ENCODE measurements around the gene UGT2B17. TPM values are rescaled to one million over a fixed set of nuclear protein-coding genes. Genes with fewer than 3 reads are reported as not detected.
"Not testable (repeated sequence)": the region's sequence is repeated elsewhere in the genome, so short reads cannot be mapped to it uniquely, and the experiment has no call there.

The UGT2B17 gene
- total and polyA plus RNA-seq, 4 experiments from 2014 or later, result not detected

GRCh38 chr4:68542742-68543141 lies 33.4 kb downstream of the UGT2B17 start:
- peaks cover 0 to 12% (median 2%) of the 10 kb centered on the region in 8 donors for H3K9me3 Mint-ChIP-seq
- intact Hi-C loops (cut with micrococcal nuclease); H3K36me3 Mint-ChIP-seq; H3K4me1 Mint-ChIP-seq; H3K36me3 ChIP-seq (ENCODE audit: insufficient read depth, low read length); CTCF ChIA-PET (ENCODE audit: partially characterized antibody); H3K27ac Mint-ChIP-seq; DNase-seq; H3K27me3 ChIP-seq (ENCODE audit: insufficient read depth, low read length); H3K9me3 ChIP-seq (ENCODE audit: control insufficient read depth in 1 of 2, low read length in 2 of 2); POLR2A ChIA-PET (ENCODE audit: partially characterized antibody); H3K4me3 ChIP-seq (ENCODE audit: low read length in 2 of 2); H3K4me1 ChIP-seq (ENCODE audit: insufficient read depth, low read length); H3K27ac ChIP-seq (ENCODE audit: low read depth, low read length); H3K4me3 Mint-ChIP-seq: not testable (repeated sequence)
- H3K27me3 Mint-ChIP-seq, result peaks cover 8 to 14% of the 10 kb centered on the region in 2 donors

GRCh38 chr4:68536375-68536774 lies 39.7 kb downstream of the UGT2B17 start:
- H3K27me3 Mint-ChIP-seq, result peaks cover 2 to 5% of the 10 kb centered on the region in 2 donors
- Histone ChIP-seq H3K4me1 (ENCODE audit: insufficient read depth, low read length) (no peaks in the 10 kb centered on the region), H3K36me3 (ENCODE audit: insufficient read depth, low read length) (no peaks in the 10 kb centered on the region), H3K9me3 (ENCODE audit: control insufficient read depth in 1 of 2, low read length in 2 of 2) (no peaks in the 10 kb centered on the region), H3K27ac (ENCODE audit: low read depth, low read length) (no peak overlapping the region), H3K27me3 (ENCODE audit: insufficient read depth, low read length) (no peaks in the 10 kb centered on the region), H3K4me3 (ENCODE audit: low read length in 2 of 2) (no peak overlapping the region)
- H3K36me3 Mint-ChIP-seq, result no peaks in the 10 kb centered on the region
- H3K4me1 Mint-ChIP-seq, result no peaks in the 10 kb centered on the region
- ChIA-PET CTCF (ENCODE audit: partially characterized antibody) (no interaction called here), POLR2A (ENCODE audit: partially characterized antibody) (no interaction called here)
- peaks cover 0 to 22% (median 6%) of the 10 kb centered on the region in 8 donors for H3K9me3 Mint-ChIP-seq
- H3K4me3 Mint-ChIP-seq, result no peak overlapping the region
- H3K27ac Mint-ChIP-seq, result no peak overlapping the region
- intact Hi-C loops (cut with micrococcal nuclease), result no loop called here
- DNase-seq, result no peak

GRCh38 chr4:68535974-68536373 lies 40.1 kb downstream of the UGT2B17 start:
- Mint-ChIP-seq H3K36me3 (no peaks in the 10 kb centered on the region), H3K4me3 (no peak overlapping the region), H3K27me3 (peaks cover 2 to 5% of the 10 kb centered on the region in 2 donors), H3K9me3 (peaks cover 0 to 26% (median 9%) of the 10 kb centered on the region in 8 donors), H3K27ac (no peak overlapping the region), H3K4me1 (no peaks in the 10 kb centered on the region)
- Histone ChIP-seq H3K27me3 (ENCODE audit: insufficient read depth, low read length) (no peaks in the 10 kb centered on the region), H3K4me1 (ENCODE audit: insufficient read depth, low read length) (no peaks in the 10 kb centered on the region), H3K36me3 (ENCODE audit: insufficient read depth, low read length) (no peaks in the 10 kb centered on the region), H3K9me3 (ENCODE audit: control insufficient read depth in 1 of 2, low read length in 2 of 2) (no peaks in the 10 kb centered on the region), H3K27ac (ENCODE audit: low read depth, low read length) (no peak overlapping the region), H3K4me3 (ENCODE audit: low read length in 2 of 2) (no peak overlapping the region)
- ChIA-PET POLR2A (ENCODE audit: partially characterized antibody) (no interaction called here), CTCF (ENCODE audit: partially characterized antibody) (no interaction called here)
- no peak for DNase-seq
- intact Hi-C loops (cut with micrococcal nuclease), result no loop called here

GRCh38 chr4:68522232-68522631 lies 53.9 kb downstream of the UGT2B17 start:
- H3K27me3 ChIP-seq (ENCODE audit: insufficient read depth, low read length); H3K9me3 Mint-ChIP-seq; intact Hi-C loops (cut with micrococcal nuclease); H3K27me3 Mint-ChIP-seq; H3K4me1 Mint-ChIP-seq; H3K27ac ChIP-seq (ENCODE audit: low read depth, low read length); H3K36me3 ChIP-seq (ENCODE audit: insufficient read depth, low read length); H3K9me3 ChIP-seq (ENCODE audit: control insufficient read depth in 1 of 2, low read length in 2 of 2); H3K4me1 ChIP-seq (ENCODE audit: insufficient read depth, low read length); H3K4me3 Mint-ChIP-seq; H3K27ac Mint-ChIP-seq; DNase-seq; H3K36me3 Mint-ChIP-seq; POLR2A ChIA-PET (ENCODE audit: partially characterized antibody); CTCF ChIA-PET (ENCODE audit: partially characterized antibody); H3K4me3 ChIP-seq (ENCODE audit: low read length in 2 of 2): not testable (repeated sequence)

- Mint-ChIP-seq H3K4me3 (no peak overlapping the region), H3K36me3 (no peaks in the 10 kb centered on the region), H3K4me1 (no peaks in the 10 kb centered on the region), H3K9me3 (no peaks in the 10 kb centered on the region), H3K27ac (no peak overlapping the region), H3K27me3 (peaks cover 0 to 1% of the 10 kb centered on the region in 2 donors)
- H3K36me3 ChIP-seq (ENCODE audit: insufficient read depth, low read length), result no peaks in the 10 kb centered on the region
- POLR2A ChIA-PET (ENCODE audit: partially characterized antibody), result no interaction called here
- H3K4me3 ChIP-seq (ENCODE audit: low read length in 2 of 2), result no peak overlapping the region
- no peaks in the 10 kb centered on the region for H3K9me3 ChIP-seq (ENCODE audit: control insufficient read depth in 1 of 2, low read length in 2 of 2)
- H3K27me3 ChIP-seq (ENCODE audit: insufficient read depth, low read length), result no peaks in the 10 kb centered on the region
- CTCF ChIA-PET (ENCODE audit: partially characterized antibody), result no interaction called here
- no peaks in the 10 kb centered on the region for H3K4me1 ChIP-seq (ENCODE audit: insufficient read depth, low read length)
- no peak overlapping the region for H3K27ac ChIP-seq (ENCODE audit: low read depth, low read length)
- no peak for DNase-seq
- intact Hi-C loops (cut with micrococcal nuclease), result no loop called here
Measured at GRCh38 chr4:68520985-68521384, 55.1 kb downstream of the UGT2B17 start.

GRCh38 chr4:68518889-68519288 lies 57.2 kb downstream of the UGT2B17 start:
- Mint-ChIP-seq H3K9me3 (no peaks in the 10 kb centered on the region), H3K36me3 (no peaks in the 10 kb centered on the region), H3K4me3 (no peak overlapping the region), H3K4me1 (no peaks in the 10 kb centered on the region), H3K27me3 (no peaks in the 10 kb centered on the region), H3K27ac (no peak overlapping the region)
- DNase-seq, result no peak
- intact Hi-C loops (cut with micrococcal nuclease), result no loop called here
- Histone ChIP-seq H3K9me3 (ENCODE audit: control insufficient read depth in 1 of 2, low read length in 2 of 2) (no peaks in the 10 kb centered on the region), H3K36me3 (ENCODE audit: insufficient read depth, low read length) (no peaks in the 10 kb centered on the region), H3K4me1 (ENCODE audit: insufficient read depth, low read length) (no peaks in the 10 kb centered on the region), H3K27ac (ENCODE audit: low read depth, low read length) (no peak overlapping the region), H3K27me3 (ENCODE audit: insufficient read depth, low read length) (no peaks in the 10 kb centered on the region), H3K4me3 (ENCODE audit: low read length in 2 of 2) (no peak overlapping the region)
- POLR2A ChIA-PET (ENCODE audit: partially characterized antibody), result no interaction called here
- CTCF ChIA-PET (ENCODE audit: partially characterized antibody), result no interaction called here

GRCh38 chr4:68505452-68505851 lies 70.7 kb downstream of the UGT2B17 start:
- H3K9me3 Mint-ChIP-seq, result peaks cover 0 to 13% (median 6%) of the 10 kb centered on the region in 8 donors
- H3K27me3 ChIP-seq (ENCODE audit: insufficient read depth, low read length); H3K27ac ChIP-seq (ENCODE audit: low read depth, low read length); H3K9me3 ChIP-seq (ENCODE audit: control insufficient read depth in 1 of 2, low read length in 2 of 2); H3K36me3 ChIP-seq (ENCODE audit: insufficient read depth, low read length); H3K4me3 ChIP-seq (ENCODE audit: low read length in 2 of 2); H3K27me3 Mint-ChIP-seq; H3K36me3 Mint-ChIP-seq; CTCF ChIA-PET (ENCODE audit: partially characterized antibody); DNase-seq; intact Hi-C loops (cut with micrococcal nuclease); H3K4me1 ChIP-seq (ENCODE audit: insufficient read depth, low read length): not testable (repeated sequence)
- peaks cover 5 to 22% (median 16%) of the 10 kb centered on the region in 4 donors for H3K4me1 Mint-ChIP-seq
- H3K4me3 Mint-ChIP-seq, result peak overlapping the region in 4 of 8 donors; percentile 2 to 67 (median 8)
- POLR2A ChIA-PET (ENCODE audit: partially characterized antibody), result interaction anchor here (1.0 kb wide), 1 partner anchor 156 kb away, joined by 3 read pairs; no protein-coding TSS in a partner anchor
- peak overlapping the region in 3 of 7 donors; percentile 19 to 73 (median 24) for H3K27ac Mint-ChIP-seq

- peak overlapping the region in 1 of 8 donors; percentile 67 for H3K4me3 Mint-ChIP-seq
- peak overlapping the region in 1 of 7 donors; percentile 65 for H3K27ac Mint-ChIP-seq
- H3K9me3 ChIP-seq (ENCODE audit: control insufficient read depth in 1 of 2, low read length in 2 of 2); H3K27me3 ChIP-seq (ENCODE audit: insufficient read depth, low read length); intact Hi-C loops (cut with micrococcal nuclease); H3K27ac ChIP-seq (ENCODE audit: low read depth, low read length); H3K36me3 Mint-ChIP-seq; H3K4me3 ChIP-seq (ENCODE audit: low read length in 2 of 2); CTCF ChIA-PET (ENCODE audit: partially characterized antibody); H3K36me3 ChIP-seq (ENCODE audit: insufficient read depth, low read length); H3K4me1 ChIP-seq (ENCODE audit: insufficient read depth, low read length); H3K27me3 Mint-ChIP-seq: not testable (repeated sequence)
- peaks cover 5 to 22% (median 16%) of the 10 kb centered on the region in 4 donors for H3K4me1 Mint-ChIP-seq
- POLR2A ChIA-PET (ENCODE audit: partially characterized antibody), result interaction anchor here (1.0 kb wide), 1 partner anchor 156 kb away, joined by 3 read pairs; no protein-coding TSS in a partner anchor
- peaks cover 0 to 13% (median 6%) of the 10 kb centered on the region in 8 donors for H3K9me3 Mint-ChIP-seq
- peak in 3 of 5 donors; percentile 9 to 20 (median 12) for DNase-seq
Measured at GRCh38 chr4:68504836-68505235, 71.3 kb downstream of the UGT2B17 start.
